Measurements from ENCODE around the gene THADA. TPM values are rescaled to one million over a fixed set of nuclear protein-coding genes. Genes with fewer than 3 reads are reported as not detected.
A peak's percentile ranks its signal among the peaks of the same experiment; 100 is the strongest.
"Not testable (repeated sequence)": the region's sequence is repeated elsewhere in the genome, so short reads cannot be mapped to it uniquely, and the experiment has no call there.

Gene THADA
- total RNA-seq, 2 donors from 2014 or later, result 39.5 to 46.3 TPM

GRCh38 chr2:43542285-43542933, 53.4 kb downstream of the THADA start:
- ATAC-seq (replicated peaks in 1 of 2) (peak; percentile 33 to 36), DNase-seq (no peak)
- Mint-ChIP-seq H3K4me3 (no peak overlapping the region), H3K9me3 (peaks cover 0 to 3% of the 10 kb centered on the region in 2 donors), H3K36me3 (ENCODE audit: insufficient read depth in 2 of 2) (peaks cover 2 to 11% of the 10 kb centered on the region in 2 donors), H3K4me1 (ENCODE audit: low read depth) (peaks cover 30% of the 10 kb centered on the region), H3K27me3 (ENCODE audit: low read depth) (no peaks in the 10 kb centered on the region), H3K27ac (no peak overlapping the region)

- DNase-seq, result no peak
- peak overlapping the region; percentile 29 to 43 for H3K4me3 Mint-ChIP-seq
- H3K4me1 Mint-ChIP-seq (ENCODE audit: low read depth), result peaks cover 36% of the 10 kb centered on the region
- no peaks in the 10 kb centered on the region for H3K27me3 Mint-ChIP-seq (ENCODE audit: low read depth)
- ATAC-seq (replicated peaks in 1 of 2), result peak; percentile 91 to 93
- H3K9me3 Mint-ChIP-seq, result no peaks in the 10 kb centered on the region
- H3K27ac Mint-ChIP-seq, result peak overlapping the region; percentile 12
- H3K36me3 Mint-ChIP-seq (ENCODE audit: insufficient read depth in 2 of 2), result peaks cover 2 to 6% of the 10 kb centered on the region in 2 donors
Observed at GRCh38 chr2:43541165-43541564, 54.7 kb downstream of the THADA start.

- H3K9me3 Mint-ChIP-seq, result no peaks in the 10 kb centered on the region
- peaks cover 36% of the 10 kb centered on the region for H3K4me1 Mint-ChIP-seq (ENCODE audit: low read depth)
- ATAC-seq (replicated peaks in 1 of 2), result no peak
- H3K27ac Mint-ChIP-seq, result peak overlapping the region; percentile 72
- no peaks in the 10 kb centered on the region for H3K27me3 Mint-ChIP-seq (ENCODE audit: low read depth)
- DNase-seq, result no peak
- peak overlapping the region in 1 of 2 donors; percentile 27 for H3K4me3 Mint-ChIP-seq
- peaks cover 2 to 7% of the 10 kb centered on the region in 2 donors for H3K36me3 Mint-ChIP-seq (ENCODE audit: insufficient read depth in 2 of 2)
Observed at GRCh38 chr2:43540021-43540779, 55.6 kb downstream of the THADA start.

- Mint-ChIP-seq H3K4me1 (ENCODE audit: low read depth) (peaks cover 36% of the 10 kb centered on the region), H3K4me3 (no peak overlapping the region), H3K9me3 (no peaks in the 10 kb centered on the region), H3K36me3 (ENCODE audit: insufficient read depth in 2 of 2) (peaks cover 2 to 12% of the 10 kb centered on the region in 2 donors), H3K27ac (no peak overlapping the region), H3K27me3 (ENCODE audit: low read depth) (no peaks in the 10 kb centered on the region)
- ATAC-seq (replicated peaks in 1 of 2), result no peak
- no peak for DNase-seq
Observed at GRCh38 chr2:43539436-43539835, 56.4 kb downstream of the THADA start.

- DNase-seq (no peak), ATAC-seq (replicated peaks in 1 of 2) (no peak)
- Mint-ChIP-seq H3K4me1 (ENCODE audit: low read depth) (peaks cover 36% of the 10 kb centered on the region), H3K36me3 (ENCODE audit: insufficient read depth in 2 of 2) (peaks cover 4 to 12% of the 10 kb centered on the region in 2 donors), H3K27me3 (ENCODE audit: low read depth) (no peaks in the 10 kb centered on the region), H3K9me3 (no peaks in the 10 kb centered on the region), H3K27ac (peak overlapping the region; percentile 83), H3K4me3 (no peak overlapping the region)
Observed at GRCh38 chr2:43538034-43538670, 57.7 kb downstream of the THADA start.

GRCh38 chr2:43537137-43537536, 58.7 kb downstream of the THADA start:
- H3K27me3 Mint-ChIP-seq (ENCODE audit: low read depth), result no peaks in the 10 kb centered on the region
- no peak for ATAC-seq (replicated peaks in 1 of 2)
- H3K27ac Mint-ChIP-seq, result no peak overlapping the region
- H3K4me1 Mint-ChIP-seq (ENCODE audit: low read depth), result peaks cover 36% of the 10 kb centered on the region
- no peak for DNase-seq
- H3K9me3 Mint-ChIP-seq, result no peaks in the 10 kb centered on the region
- no peak overlapping the region for H3K4me3 Mint-ChIP-seq
- H3K36me3 Mint-ChIP-seq (ENCODE audit: insufficient read depth in 2 of 2), result peaks cover 4 to 12% of the 10 kb centered on the region in 2 donors

GRCh38 chr2:43534569-43534968, 61.3 kb downstream of the THADA start:
- Mint-ChIP-seq H3K27me3 (ENCODE audit: low read depth) (no peaks in the 10 kb centered on the region), H3K9me3 (no peaks in the 10 kb centered on the region), H3K36me3 (ENCODE audit: insufficient read depth in 2 of 2) (peaks cover 3 to 10% of the 10 kb centered on the region in 2 donors), H3K4me1 (ENCODE audit: low read depth) (peaks cover 22% of the 10 kb centered on the region), H3K27ac (no peak overlapping the region), H3K4me3 (no peak overlapping the region)
- DNase-seq, result no peak
- no peak for ATAC-seq (replicated peaks in 1 of 2)

- H3K27me3 Mint-ChIP-seq (ENCODE audit: low read depth); H3K4me1 Mint-ChIP-seq (ENCODE audit: low read depth); ATAC-seq (replicated peaks in 1 of 2); H3K27ac Mint-ChIP-seq; H3K4me3 Mint-ChIP-seq; H3K9me3 Mint-ChIP-seq; DNase-seq: not testable (repeated sequence)
- H3K36me3 Mint-ChIP-seq (ENCODE audit: insufficient read depth in 2 of 2), result peaks cover 3 to 10% of the 10 kb centered on the region in 2 donors
Observed at GRCh38 chr2:43532572-43532971, 63.3 kb downstream of the THADA start.

GRCh38 chr2:43531251-43531650, 64.6 kb downstream of the THADA start:
- H3K4me1 Mint-ChIP-seq (ENCODE audit: low read depth), result no peaks in the 10 kb centered on the region
- H3K27ac Mint-ChIP-seq, result no peak overlapping the region
- no peak overlapping the region for H3K4me3 Mint-ChIP-seq
- no peaks in the 10 kb centered on the region for H3K27me3 Mint-ChIP-seq (ENCODE audit: low read depth)
- DNase-seq, result no peak
- peaks cover 5 to 16% of the 10 kb centered on the region in 2 donors for H3K36me3 Mint-ChIP-seq (ENCODE audit: insufficient read depth in 2 of 2)
- H3K9me3 Mint-ChIP-seq, result peaks cover 0 to 1% of the 10 kb centered on the region in 2 donors
- ATAC-seq (replicated peaks in 1 of 2), result no peak

GRCh38 chr2:43526994-43527393, 68.8 kb downstream of the THADA start:
- H3K4me3 Mint-ChIP-seq, result no peak overlapping the region
- peaks cover 16 to 27% of the 10 kb centered on the region in 2 donors for H3K36me3 Mint-ChIP-seq (ENCODE audit: insufficient read depth in 2 of 2)

GRCh38 chr2:43525506-43525905, 70.3 kb downstream of the THADA start:
- DNase-seq, result no peak
- no peaks in the 10 kb centered on the region for H3K27me3 Mint-ChIP-seq (ENCODE audit: low read depth)
- ATAC-seq (replicated peaks in 1 of 2), result no peak
- no peak overlapping the region for H3K4me3 Mint-ChIP-seq
- no peak overlapping the region for H3K27ac Mint-ChIP-seq
- peaks cover 9 to 15% of the 10 kb centered on the region in 2 donors for H3K9me3 Mint-ChIP-seq
- peaks cover 6% of the 10 kb centered on the region for H3K4me1 Mint-ChIP-seq (ENCODE audit: low read depth)
- peaks cover 16 to 24% of the 10 kb centered on the region in 2 donors for H3K36me3 Mint-ChIP-seq (ENCODE audit: insufficient read depth in 2 of 2)

More at GRCh38 chr2:43526994-43527393, 68.8 kb downstream of the THADA start:
- ATAC-seq (replicated peaks in 1 of 2), result no peak
- no peak for DNase-seq
- Mint-ChIP-seq H3K4me1 (ENCODE audit: low read depth) (peaks cover 6% of the 10 kb centered on the region), H3K9me3 (peaks cover 9 to 15% of the 10 kb centered on the region in 2 donors), H3K27me3 (ENCODE audit: low read depth) (no peaks in the 10 kb centered on the region), H3K27ac (no peak overlapping the region)

- Mint-ChIP-seq H3K9me3 (peaks cover 9 to 15% of the 10 kb centered on the region in 2 donors), H3K36me3 (ENCODE audit: insufficient read depth in 2 of 2) (peaks cover 16 to 24% of the 10 kb centered on the region in 2 donors), H3K27ac (no peak overlapping the region), H3K4me3 (no peak overlapping the region), H3K27me3 (ENCODE audit: low read depth) (no peaks in the 10 kb centered on the region), H3K4me1 (ENCODE audit: low read depth) (peaks cover 16% of the 10 kb centered on the region)
- DNase-seq, result no peak
- no peak for ATAC-seq (replicated peaks in 1 of 2)
Observed at GRCh38 chr2:43524177-43524965, 71.5 kb downstream of the THADA start.

All from activated T-cell treated with anti-CD3 and anti-CD28 coated beads, Interleukin-2, amount 50 U/mL, for 72 hours (primary cell).